ENCODE results near the gene TPRN.

DNA sequence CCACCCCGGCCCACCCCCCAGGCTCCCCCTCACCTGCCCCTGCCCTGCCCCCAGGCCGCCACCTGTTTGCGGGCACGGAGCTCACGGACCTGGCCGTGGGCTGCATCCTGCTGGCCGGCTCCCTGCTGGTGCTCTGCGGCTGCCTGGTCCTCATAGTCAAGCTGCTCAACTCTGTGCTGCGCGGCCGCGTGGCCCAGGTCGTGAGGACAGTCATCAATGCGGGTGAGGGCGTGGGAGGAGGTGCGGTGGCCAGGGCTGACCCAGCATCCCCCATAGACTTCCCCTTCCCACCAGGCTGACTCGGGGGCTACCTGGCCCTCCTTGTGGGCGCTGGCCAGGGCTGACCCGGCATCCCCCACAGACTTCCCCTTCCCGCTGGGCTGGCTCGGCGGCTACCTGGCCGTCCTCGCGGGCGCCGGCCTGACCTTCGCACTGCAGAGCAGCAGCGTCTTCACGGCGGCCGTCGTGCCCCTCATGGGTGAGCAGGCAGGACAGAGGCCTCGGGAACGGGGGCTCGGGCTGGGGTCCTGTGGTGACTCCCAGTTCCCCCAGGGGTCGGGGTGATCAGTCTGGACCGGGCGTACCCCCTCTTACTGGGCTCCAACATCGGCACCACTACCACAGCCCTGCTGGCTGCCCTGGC is 33.6 kb upstream of the TPRN start:
- TF ChIP-seq, protein P1, sequence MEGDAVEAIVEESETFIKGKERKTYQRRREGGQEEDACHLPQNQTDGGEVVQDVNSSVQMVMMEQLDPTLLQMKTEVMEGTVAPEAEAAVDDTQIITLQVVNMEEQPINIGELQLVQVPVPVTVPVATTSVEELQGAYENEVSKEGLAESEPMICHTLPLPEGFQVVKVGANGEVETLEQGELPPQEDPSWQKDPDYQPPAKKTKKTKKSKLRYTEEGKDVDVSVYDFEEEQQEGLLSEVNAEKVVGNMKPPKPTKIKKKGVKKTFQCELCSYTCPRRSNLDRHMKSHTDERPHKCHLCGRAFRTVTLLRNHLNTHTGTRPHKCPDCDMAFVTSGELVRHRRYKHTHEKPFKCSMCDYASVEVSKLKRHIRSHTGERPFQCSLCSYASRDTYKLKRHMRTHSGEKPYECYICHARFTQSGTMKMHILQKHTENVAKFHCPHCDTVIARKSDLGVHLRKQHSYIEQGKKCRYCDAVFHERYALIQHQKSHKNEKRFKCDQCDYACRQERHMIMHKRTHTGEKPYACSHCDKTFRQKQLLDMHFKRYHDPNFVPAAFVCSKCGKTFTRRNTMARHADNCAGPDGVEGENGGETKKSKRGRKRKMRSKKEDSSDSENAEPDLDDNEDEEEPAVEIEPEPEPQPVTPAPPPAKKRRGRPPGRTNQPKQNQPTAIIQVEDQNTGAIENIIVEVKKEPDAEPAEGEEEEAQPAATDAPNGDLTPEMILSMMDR (IDR thresholded peaks at IDR 0.05; ENCODE audit: low read length): no peak
- no peak for TF ChIP-seq EZH2 (IDR thresholded peaks at IDR 0.05; ENCODE audit: borderline replicate concordance, low read length)

Data from OCI-LY1 (cell line).